ENCODE results near the gene FERMT1.

FERMT1 gene

GRCh38 chr20:6044115-6044514 lies 78.7 kb downstream of the FERMT1 start:
- TF ChIP-seq, protein P1, sequence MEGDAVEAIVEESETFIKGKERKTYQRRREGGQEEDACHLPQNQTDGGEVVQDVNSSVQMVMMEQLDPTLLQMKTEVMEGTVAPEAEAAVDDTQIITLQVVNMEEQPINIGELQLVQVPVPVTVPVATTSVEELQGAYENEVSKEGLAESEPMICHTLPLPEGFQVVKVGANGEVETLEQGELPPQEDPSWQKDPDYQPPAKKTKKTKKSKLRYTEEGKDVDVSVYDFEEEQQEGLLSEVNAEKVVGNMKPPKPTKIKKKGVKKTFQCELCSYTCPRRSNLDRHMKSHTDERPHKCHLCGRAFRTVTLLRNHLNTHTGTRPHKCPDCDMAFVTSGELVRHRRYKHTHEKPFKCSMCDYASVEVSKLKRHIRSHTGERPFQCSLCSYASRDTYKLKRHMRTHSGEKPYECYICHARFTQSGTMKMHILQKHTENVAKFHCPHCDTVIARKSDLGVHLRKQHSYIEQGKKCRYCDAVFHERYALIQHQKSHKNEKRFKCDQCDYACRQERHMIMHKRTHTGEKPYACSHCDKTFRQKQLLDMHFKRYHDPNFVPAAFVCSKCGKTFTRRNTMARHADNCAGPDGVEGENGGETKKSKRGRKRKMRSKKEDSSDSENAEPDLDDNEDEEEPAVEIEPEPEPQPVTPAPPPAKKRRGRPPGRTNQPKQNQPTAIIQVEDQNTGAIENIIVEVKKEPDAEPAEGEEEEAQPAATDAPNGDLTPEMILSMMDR (IDR thresholded peaks at IDR 0.05; ENCODE audit: low read depth, low read length): no peak
- no peak overlapping the region for H3K4me3 ChIP-seq (ENCODE audit: low read depth, low read length)
- DNase-seq (ENCODE audit: low read depth, low spot score): no peak
- in situ Hi-C loops (cut with HindIII; ENCODE audit: low sequenced_read_pairs): no loop called here

- in situ Hi-C loops (cut with HindIII; ENCODE audit: low sequenced_read_pairs): no loop called here
- H3K4me3 ChIP-seq (ENCODE audit: low read depth, low read length): no peak overlapping the region
- TF ChIP-seq, protein P1 (IDR thresholded peaks at IDR 0.05; ENCODE audit: low read depth, low read length): no peak
- no peak for DNase-seq (ENCODE audit: low read depth, low spot score)
Measured at GRCh38 chr20:6041808-6042265, 81.0 kb downstream of the FERMT1 start.

DNA sequence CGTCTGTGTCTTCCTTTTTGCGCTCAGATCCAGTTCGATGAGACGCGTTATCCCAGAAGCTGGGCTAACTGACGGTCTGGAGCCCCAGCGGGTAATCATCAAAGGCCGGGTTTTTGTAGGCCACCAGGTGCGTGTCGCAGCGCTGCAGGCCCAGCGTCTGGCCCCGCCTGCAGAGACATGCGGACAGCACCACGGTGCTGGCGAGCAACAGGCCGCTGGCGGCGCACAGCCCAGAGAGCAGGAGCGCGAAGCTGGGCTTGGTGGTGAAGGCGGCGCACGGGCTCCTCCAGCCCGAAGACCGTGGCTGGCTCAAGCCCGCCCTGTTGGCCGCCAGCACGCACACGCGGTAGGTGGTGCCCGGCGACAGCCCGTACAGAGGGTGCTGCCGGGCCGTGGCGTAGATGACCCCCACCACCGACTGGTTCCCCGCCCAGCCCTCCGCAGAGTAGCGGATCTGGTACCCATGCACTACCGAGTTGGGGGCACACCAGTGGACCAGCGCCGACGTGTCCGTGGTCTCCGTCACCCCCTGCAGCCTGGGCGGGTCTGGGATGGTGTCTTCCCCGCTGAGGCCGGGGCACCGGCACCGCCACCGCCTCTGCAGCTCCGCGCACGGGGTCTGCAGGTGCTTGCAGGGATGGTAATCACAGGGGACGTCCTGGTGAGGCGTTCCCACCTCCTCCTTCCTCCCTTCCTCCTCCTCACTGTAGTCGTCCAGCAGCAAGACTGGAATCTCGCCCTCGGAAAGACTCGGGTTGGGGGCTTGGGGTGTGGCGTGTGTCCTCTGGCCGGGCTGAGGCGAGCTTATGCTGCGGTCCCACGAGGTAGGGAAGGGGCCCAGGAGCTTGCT lies 81.6 kb downstream of the FERMT1 start:
- in situ Hi-C loops (cut with HindIII; ENCODE audit: low sequenced_read_pairs): no loop called here
- TF ChIP-seq, protein P1 (IDR thresholded peaks at IDR 0.05; ENCODE audit: low read depth, low read length): no peak
- no peak overlapping the region for H3K4me3 ChIP-seq (ENCODE audit: low read depth, low read length)
- DNase-seq (ENCODE audit: low read depth, low spot score): no peak

DNA sequence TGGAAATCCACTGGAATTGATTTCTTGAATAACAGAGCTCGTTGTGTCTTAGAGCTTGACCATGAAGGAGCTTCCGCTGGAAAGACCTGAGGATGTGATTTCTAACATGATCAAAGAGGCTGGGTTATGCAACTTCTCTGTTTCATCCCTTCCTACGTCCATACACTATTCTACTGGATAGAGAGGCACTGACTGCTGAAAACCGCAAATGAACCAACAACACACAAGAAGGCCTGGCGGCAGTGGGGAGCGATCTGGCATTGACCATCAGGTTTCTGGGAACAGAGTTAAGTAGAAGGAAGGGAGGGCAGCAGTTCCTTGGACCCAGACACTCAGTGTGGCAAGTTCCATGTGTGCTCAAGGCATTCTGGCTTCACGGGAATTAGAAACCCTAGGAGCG lies 82.3 kb downstream of the FERMT1 start:
- TF ChIP-seq, protein P1 (IDR thresholded peaks at IDR 0.05; ENCODE audit: low read depth, low read length): no peak
- H3K4me3 ChIP-seq (ENCODE audit: low read depth, low read length): no peak overlapping the region
- DNase-seq (ENCODE audit: low read depth, low spot score): no peak
- in situ Hi-C loops (cut with HindIII; ENCODE audit: low sequenced_read_pairs): no loop called here

DNA sequence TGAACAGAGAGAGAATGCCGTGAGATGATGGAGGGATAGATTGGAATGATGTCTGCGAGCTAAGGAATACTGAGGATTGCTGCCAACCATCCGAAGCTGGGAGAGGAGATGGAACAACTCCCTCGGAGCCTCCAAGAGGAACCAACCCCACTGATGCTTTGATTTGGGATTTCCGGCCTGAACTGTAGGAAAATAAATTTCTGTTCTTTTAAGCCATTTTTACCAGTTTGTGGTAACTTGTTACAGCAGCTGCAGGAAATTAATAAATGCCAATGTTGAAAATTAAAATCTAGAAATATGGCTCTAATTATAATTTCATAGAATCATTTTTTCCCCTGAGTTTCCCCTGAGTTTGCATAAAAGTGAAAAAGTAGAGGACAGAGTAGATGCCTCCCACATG lies 83.1 kb downstream of the FERMT1 start:
- no peak for DNase-seq (ENCODE audit: low read depth, low spot score)
- TF ChIP-seq, protein P1 (IDR thresholded peaks at IDR 0.05; ENCODE audit: low read depth, low read length): no peak
- H3K4me3 ChIP-seq (ENCODE audit: low read depth, low read length): no peak overlapping the region
- in situ Hi-C loops (cut with HindIII; ENCODE audit: low sequenced_read_pairs): no loop called here

GRCh38 chr20:6038256-6038655 lies 84.6 kb downstream of the FERMT1 start:
- no peak overlapping the region for H3K4me3 ChIP-seq (ENCODE audit: low read depth, low read length)
- no peak for DNase-seq (ENCODE audit: low read depth, low spot score)
- TF ChIP-seq, protein P1 (IDR thresholded peaks at IDR 0.05; ENCODE audit: low read depth, low read length): no peak
- in situ Hi-C loops (cut with HindIII; ENCODE audit: low sequenced_read_pairs): no loop called here

Data from astrocyte of the spinal cord (primary cell).